Panc1 (cell line): ENCODE data around the gene RIMBP2. TPM values are rescaled to one million over a fixed set of nuclear protein-coding genes. Genes with fewer than 3 reads are reported as not detected.

Experiments
- ATAC-seq: fragments of 200-7000 bp; cut with Tn5 transposase; 2 replicates; pipeline ENCODE4 v1.9.1; 2020; ENCODE audit warnings: mild to moderate bottlenecking, moderate library complexity
- BruUV-seq: library from RNA; stranded (reverse); fragments of 400-500 nt; replicated peaks from 2 replicates; lab custom pipeline; 2021; lab: Mats Ljungman, UMichigan
- CTCF ChIA-PET: fragments of 300-600 bp; sonication (Branson Sonifier 250); formaldehyde crosslinking; loops from one replicate; lab custom pipeline; 2022; ENCODE audit warnings: antibody characterized with exemption; lab: Charles Lee
- POLR2A ChIA-PET: fragments of 300-600 bp; sonication (Branson Sonifier 250); formaldehyde crosslinking; loops from one replicate; lab custom pipeline; 2022; ENCODE audit warnings: antibody characterized with exemption; lab: Charles Lee
- DNase-seq: peaks from one replicate; pipeline ENCODE4 v3.0.0-alpha.2; 2010; ENCODE audit warnings: low read depth, low spot score
- H3K27ac ChIP-seq: 2 replicates; pipeline ENCODE4 v1.5.1; 2011; ENCODE audit warnings: mild to moderate bottlenecking, low read length, inconsistent platforms
- H3K27me3 ChIP-seq: fragments of 200-500 bp; sonication (Bioruptor generic); 2 replicates; pipeline ENCODE4 v1.6.0; 2014; ENCODE audit warnings: low read length, inconsistent platforms; ENCODE audit not compliant: control insufficient read depth, insufficient read depth
- H3K36me3 ChIP-seq: fragments of 200-500 bp; sonication (Bioruptor generic); 2 replicates; pipeline ENCODE4 v1.5.1; 2014; ENCODE audit warnings: inconsistent platforms, mild to moderate bottlenecking, low read length, moderate library complexity; ENCODE audit not compliant: control insufficient read depth, insufficient read depth
- H3K4me1 ChIP-seq: 2 replicates; pipeline ENCODE4 v1.5.1; 2011; ENCODE audit warnings: inconsistent platforms, mild to moderate bottlenecking, low read length, moderate library complexity; ENCODE audit not compliant: control insufficient read depth, insufficient read depth
- H3K4me3 ChIP-seq, 2 experiments: 2 replicates each; pipeline ENCODE4 v1.5.1; 2011 to 2012; ENCODE audit warnings: low read depth in 2 of 2, low read length in 2 of 2, mild to moderate bottlenecking in 2 of 2, inconsistent platforms in 1 of 2, moderate library complexity in 1 of 2
- H3K9me3 ChIP-seq: fragments of 200-500 bp; sonication (Bioruptor generic); 2 replicates; pipeline ENCODE4 v1.5.1; 2014; ENCODE audit warnings: low read depth, mild to moderate bottlenecking, inconsistent platforms, low read length, moderate library complexity; ENCODE audit not compliant: control insufficient read depth, insufficient read depth
- POLR2AphosphoS5 ChIP-seq: IDR thresholded peaks from 2 replicates; pipeline ENCODE4 v1.6.1; 2012; ENCODE audit warnings: mild to moderate bottlenecking, low read depth, low read length, moderate library complexity
- REST ChIP-seq, 2 experiments: IDR thresholded peaks; 2 replicates each; pipeline ENCODE4 v1.6.1; 2011 to 2012; ENCODE audit warnings: low read depth in 2 of 2, control low read depth in 1 of 2, low read length in 1 of 2, mild to moderate bottlenecking in 1 of 2, moderate library complexity in 1 of 2; ENCODE audit not compliant: insufficient read depth in 1 of 2
- SIN3A ChIP-seq: IDR thresholded peaks from 2 replicates; pipeline ENCODE4 v1.6.1; 2012; ENCODE audit warnings: low read depth, mild to moderate bottlenecking, low read length, moderate library complexity, borderline replicate concordance; ENCODE audit not compliant: insufficient read depth
- TCF7L2 ChIP-seq: IDR thresholded peaks from 2 replicates; pipeline ENCODE4 v1.6.1; 2011; ENCODE audit warnings: mild to moderate bottlenecking, low read depth, low read length, inconsistent platforms
- in situ Hi-C: cut with HindIII; loops from 2 replicates; pipeline ENCODE4 v1.10.0; 2016; ENCODE audit warnings: low sequenced_read_pairs, low pct_unique_long_range_greater_than_20kb
- intact Hi-C: fragments of 100-400 bp; cut with micrococcal nuclease; formaldehyde crosslinking; loops from one replicate; pipeline ENCODE4 v1.10.0; 2022; ENCODE audit not compliant: unreplicated experiment
- total RNA-seq: library from RNA; stranded (reverse); gene quantifications from one replicate; pipeline ENCODE4 v1.2.1, GENCODE V29; 2021; ENCODE audit not compliant: unreplicated experiment
- TF ChIP-seq, protein P1 (sequence below): fragments of 450-650 bp; IDR thresholded peaks from 2 replicates; pipeline ENCODE4 v1.5.1; 2017; ENCODE audit warnings: mild to moderate bottlenecking

Gene RIMBP2
- total RNA-seq, 1 experiment from 2014 or later = not detected

GRCh38 chr12:130483616-130484180, 232.4 kb downstream of the RIMBP2 start:
- TF ChIP-seq, protein P1, sequence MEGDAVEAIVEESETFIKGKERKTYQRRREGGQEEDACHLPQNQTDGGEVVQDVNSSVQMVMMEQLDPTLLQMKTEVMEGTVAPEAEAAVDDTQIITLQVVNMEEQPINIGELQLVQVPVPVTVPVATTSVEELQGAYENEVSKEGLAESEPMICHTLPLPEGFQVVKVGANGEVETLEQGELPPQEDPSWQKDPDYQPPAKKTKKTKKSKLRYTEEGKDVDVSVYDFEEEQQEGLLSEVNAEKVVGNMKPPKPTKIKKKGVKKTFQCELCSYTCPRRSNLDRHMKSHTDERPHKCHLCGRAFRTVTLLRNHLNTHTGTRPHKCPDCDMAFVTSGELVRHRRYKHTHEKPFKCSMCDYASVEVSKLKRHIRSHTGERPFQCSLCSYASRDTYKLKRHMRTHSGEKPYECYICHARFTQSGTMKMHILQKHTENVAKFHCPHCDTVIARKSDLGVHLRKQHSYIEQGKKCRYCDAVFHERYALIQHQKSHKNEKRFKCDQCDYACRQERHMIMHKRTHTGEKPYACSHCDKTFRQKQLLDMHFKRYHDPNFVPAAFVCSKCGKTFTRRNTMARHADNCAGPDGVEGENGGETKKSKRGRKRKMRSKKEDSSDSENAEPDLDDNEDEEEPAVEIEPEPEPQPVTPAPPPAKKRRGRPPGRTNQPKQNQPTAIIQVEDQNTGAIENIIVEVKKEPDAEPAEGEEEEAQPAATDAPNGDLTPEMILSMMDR = no peak
- TF ChIP-seq REST (IDR thresholded peaks at IDR 0.05; ENCODE audit: insufficient read depth in 1 of 2, low read depth in 2 of 2, low read length in 1 of 2) = no peak
- no peak for TF ChIP-seq POLR2AphosphoS5
- TF ChIP-seq TCF7L2 = no peak
- ATAC-seq (no peak), DNase-seq (no peak)
- CTCF ChIA-PET = no interaction called here
- H3K36me3 ChIP-seq = no peaks in the 10 kb centered on the region
- no peak overlapping the region for H3K4me3 ChIP-seq
- in situ Hi-C loops = no loop called here
- POLR2A ChIA-PET = no interaction called here
- H3K27ac ChIP-seq = no peak overlapping the region
- H3K9me3 ChIP-seq = no peaks in the 10 kb centered on the region
- H3K4me1 ChIP-seq = no peaks in the 10 kb centered on the region
- no peaks in the 10 kb centered on the region; the same call in 1 of the 2 replicates for H3K27me3 ChIP-seq
- no TSS peak for BruUV-seq
- intact Hi-C loops = no loop called here

DNA sequence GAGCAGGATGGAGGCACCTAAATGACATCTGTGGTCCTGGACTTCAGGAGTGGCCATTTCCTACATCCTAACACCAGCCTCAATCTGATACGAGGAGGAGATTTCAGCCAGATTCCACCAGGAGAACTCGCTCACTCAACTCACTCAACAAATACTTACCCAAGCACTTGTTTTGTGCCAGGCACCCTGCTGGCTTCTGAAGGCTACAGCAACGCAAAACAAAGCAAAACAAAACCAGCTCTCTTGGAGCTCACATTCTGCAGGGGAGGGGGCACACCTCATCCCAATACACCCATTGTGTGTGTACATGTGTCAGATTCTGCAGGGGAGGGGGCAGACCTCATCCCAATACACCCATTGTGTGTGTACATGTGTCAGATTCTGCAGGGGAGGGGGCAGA, 233.7 kb downstream of the RIMBP2 start:
- no TSS peak for BruUV-seq
- no peak for DNase-seq
- CTCF ChIA-PET = no interaction called here

More for the DNA sequence above, 233.7 kb downstream of the RIMBP2 start:
- Histone ChIP-seq H3K4me3 (no peak overlapping the region), H3K36me3 (no peaks in the 10 kb centered on the region), H3K27me3 (no peaks in the 10 kb centered on the region; the same call in 1 of the 2 replicates), H3K27ac (no peak overlapping the region), H3K9me3 (no peaks in the 10 kb centered on the region), H3K4me1 (no peaks in the 10 kb centered on the region)
- TF ChIP-seq REST (IDR thresholded peaks at IDR 0.05; ENCODE audit: insufficient read depth in 1 of 2, low read depth in 2 of 2, low read length in 1 of 2) = no peak
- TF ChIP-seq SIN3A = no peak
- TF ChIP-seq, protein P1 = no peak
- TF ChIP-seq TCF7L2 = no peak
- no peak for TF ChIP-seq POLR2AphosphoS5
- ATAC-seq = no peak
- intact Hi-C loops (no loop called here), in situ Hi-C loops (no loop called here)
- POLR2A ChIA-PET = no interaction called here
